DMS79 (cell line): ENCODE data around the gene CHMP3.
A peak's percentile ranks its signal among the peaks of the same experiment; 100 is the strongest.

Experiments used
- DNase-seq: peaks from one replicate; lab custom pipeline; 2025; lab: John Stamatoyannopoulos, UW

Gene CHMP3

GRCh38 chr2:86466306-86466705 is 96.9 kb downstream of the CHMP3 start:
- no peak for DNase-seq

- DNase-seq: no peak
These were observed 98.6 kb downstream of the CHMP3 start for GRCh38 chr2:86464652-86465051.

GRCh38 chr2:86461042-86461743 is 102.0 kb downstream of the CHMP3 start:
- DNase-seq: no peak

GRCh38 chr2:86455181-86455580 is 108.1 kb downstream of the CHMP3 start:
- no peak for DNase-seq

- no peak for DNase-seq
These were observed 109.0 kb downstream of the CHMP3 start for GRCh38 chr2:86454238-86454637.

GRCh38 chr2:86453836-86454235 is 109.4 kb downstream of the CHMP3 start:
- peak; percentile 23 for DNase-seq
